WTC11 (cell line): Measurements from ENCODE around the gene YAP1. TPM values are rescaled to one million over a fixed set of nuclear protein-coding genes. Genes with fewer than 3 reads are reported as not detected.

Experiments
- ATAC-seq: fragments of 200-7000 bp; cut with Tn5 transposase; 2 replicates; pipeline ENCODE4 v1.10.0; 2021; ENCODE audit warnings: mild to moderate bottlenecking, moderate library complexity
- CTCF ChIA-PET: fragments of 300-600 bp; sonication (Branson Sonifier 250); formaldehyde crosslinking; loops from one replicate; lab custom pipeline; 2021; ENCODE audit warnings: antibody characterized with exemption; lab: Charles Lee
- POLR2A ChIA-PET: fragments of 350-600 bp; sonication (Branson Sonifier 250); formaldehyde crosslinking; loops from one replicate; lab custom pipeline; 2021; ENCODE audit warnings: antibody characterized with exemption; lab: Charles Lee
- DNase-seq: peaks from one replicate; pipeline ENCODE4 v3.0.0; 2021; ENCODE audit warnings: low spot score
- H3K27ac Mint-ChIP-seq: 2 replicates; pipeline ENCODE4 v1.8.0; 2021; ENCODE audit warnings: mixed read lengths
- H3K27me3 Mint-ChIP-seq: 2 replicates; pipeline ENCODE4 v1.8.0; 2021; ENCODE audit warnings: low read depth, mild to moderate bottlenecking, moderate library complexity, mixed read lengths
- H3K36me3 Mint-ChIP-seq: 2 replicates; pipeline ENCODE4 v1.8.0; 2021; ENCODE audit warnings: mixed read lengths
- H3K4me1 Mint-ChIP-seq: 2 replicates; pipeline ENCODE4 v1.8.0; 2022; ENCODE audit warnings: mixed read lengths
- H3K4me3 Mint-ChIP-seq: 2 replicates; pipeline ENCODE4 v1.8.0; 2021; ENCODE audit warnings: mild to moderate bottlenecking, moderate library complexity, mixed read lengths
- H3K9me3 Mint-ChIP-seq: 2 replicates; pipeline ENCODE4 v1.8.0; 2021; ENCODE audit warnings: mixed read lengths
- ARID4B ChIP-seq: sonication (generic); formaldehyde crosslinking; IDR thresholded peaks from 2 replicates; pipeline ENCODE4 v1.8.0; 2023; ENCODE audit warnings: missing genetic modification reagents, mild to moderate bottlenecking, borderline replicate concordance
- CBFB ChIP-seq: sonication (generic); formaldehyde crosslinking; IDR thresholded peaks from 2 replicates; pipeline ENCODE4 v1.8.1; 2022; ENCODE audit warnings: mild to moderate bottlenecking, low read depth, missing genetic modification reagents
- CDX4 ChIP-seq: fragments of 250-450 bp; sonication (Bioruptor Pico); IDR thresholded peaks from 2 replicates; pipeline ENCODE4 v1.9.0; 2021; ENCODE audit warnings: moderate library complexity, mild to moderate bottlenecking, inconsistent platforms, borderline replicate concordance
- CREB1 ChIP-seq: sonication (generic); formaldehyde crosslinking; IDR thresholded peaks from 2 replicates; pipeline ENCODE4 v1.8.0; 2023; ENCODE audit warnings: mild to moderate bottlenecking, missing genetic modification reagents
- FOXJ3 ChIP-seq: sonication (generic); formaldehyde crosslinking; IDR thresholded peaks from 2 replicates; pipeline ENCODE4 v1.9.0; 2021; ENCODE audit warnings: missing genetic modification reagents, mild to moderate bottlenecking, borderline replicate concordance
- GABPB1 ChIP-seq: sonication (generic); formaldehyde crosslinking; IDR thresholded peaks from 2 replicates; pipeline ENCODE4 v1.8.1; 2023; ENCODE audit warnings: mild to moderate bottlenecking, missing genetic modification reagents
- KAT7 ChIP-seq: sonication (generic); formaldehyde crosslinking; IDR thresholded peaks from 2 replicates; pipeline ENCODE4 v1.8.1; 2023; ENCODE audit warnings: missing genetic modification reagents, mild to moderate bottlenecking, borderline replicate concordance
- MAX ChIP-seq: sonication (generic); formaldehyde crosslinking; IDR thresholded peaks from 2 replicates; pipeline ENCODE4 v1.8.0; 2022; ENCODE audit warnings: mild to moderate bottlenecking, missing genetic modification reagents
- MYBL2 ChIP-seq: sonication (generic); formaldehyde crosslinking; IDR thresholded peaks from 2 replicates; pipeline ENCODE4 v1.8.1; 2023; ENCODE audit warnings: mild to moderate bottlenecking, moderate library complexity, missing genetic modification reagents
- NR1H2 ChIP-seq: sonication (generic); formaldehyde crosslinking; IDR thresholded peaks from 2 replicates; pipeline ENCODE4 v1.9.0; 2021; ENCODE audit warnings: mild to moderate bottlenecking, moderate library complexity, missing genetic modification reagents
- TEAD4 ChIP-seq: sonication (generic); formaldehyde crosslinking; IDR thresholded peaks from 2 replicates; pipeline ENCODE4 v1.8.0; 2022; ENCODE audit warnings: mild to moderate bottlenecking, missing genetic modification reagents
- USF1 ChIP-seq: sonication (generic); formaldehyde crosslinking; IDR thresholded peaks from 2 replicates; pipeline ENCODE4 v1.8.0; 2022; ENCODE audit warnings: mild to moderate bottlenecking, missing genetic modification reagents
- ZNF138 ChIP-seq: sonication (generic); formaldehyde crosslinking; conservative IDR thresholded peaks from 2 replicates; pipeline ENCODE4 v1.8.1; 2022; ENCODE audit warnings: mild to moderate bottlenecking, moderate library complexity, missing genetic modification reagents
- ZNF219 ChIP-seq: sonication (generic); formaldehyde crosslinking; IDR thresholded peaks from 2 replicates; pipeline ENCODE4 v1.8.0; 2023; ENCODE audit warnings: missing genetic modification reagents, mild to moderate bottlenecking, borderline replicate concordance
- ZNF263 ChIP-seq: sonication (generic); formaldehyde crosslinking; IDR thresholded peaks from 2 replicates; pipeline ENCODE4 v1.8.1; 2022; ENCODE audit warnings: low read depth, mild to moderate bottlenecking, moderate library complexity, missing genetic modification reagents
- ZNF671 ChIP-seq: fragments of 250-450 bp; sonication (Bioruptor Pico); IDR thresholded peaks from 2 replicates; pipeline ENCODE4 v1.8.0; 2021; ENCODE audit warnings: mild to moderate bottlenecking
- total RNA-seq: library from RNA; stranded (reverse); gene quantifications from 3 replicates; pipeline ENCODE4 v1.2.3, GENCODE V29; 2021
- TF ChIP-seq, protein P1 (sequence below): sonication (generic); formaldehyde crosslinking; IDR thresholded peaks from 2 replicates; pipeline ENCODE4 v1.8.0; 2023; ENCODE audit warnings: missing genetic modification reagents
- TF ChIP-seq, protein P2 (sequence below): sonication (generic); formaldehyde crosslinking; IDR thresholded peaks from 2 replicates; pipeline ENCODE4 v1.8.0; 2022; ENCODE audit warnings: mild to moderate bottlenecking, missing genetic modification reagents
- TF ChIP-seq, protein P3 (sequence below): sonication (generic); formaldehyde crosslinking; IDR thresholded peaks from 2 replicates; pipeline ENCODE4 v1.8.1; 2023; ENCODE audit warnings: mild to moderate bottlenecking, missing genetic modification reagents, borderline replicate concordance
- TF ChIP-seq, protein P4 (sequence below): sonication (generic); formaldehyde crosslinking; IDR thresholded peaks from 2 replicates; pipeline ENCODE4 v1.8.1; 2023; ENCODE audit warnings: mild to moderate bottlenecking, missing genetic modification reagents

Gene YAP1
- total RNA-seq, 1 experiment from 2014 or later: 88.7 TPM

GRCh38 chr11:102229510-102230123, 119.4 kb downstream of the YAP1 start (continued):
- TF ChIP-seq ARID4B: no peak
- TF ChIP-seq, protein P1, sequence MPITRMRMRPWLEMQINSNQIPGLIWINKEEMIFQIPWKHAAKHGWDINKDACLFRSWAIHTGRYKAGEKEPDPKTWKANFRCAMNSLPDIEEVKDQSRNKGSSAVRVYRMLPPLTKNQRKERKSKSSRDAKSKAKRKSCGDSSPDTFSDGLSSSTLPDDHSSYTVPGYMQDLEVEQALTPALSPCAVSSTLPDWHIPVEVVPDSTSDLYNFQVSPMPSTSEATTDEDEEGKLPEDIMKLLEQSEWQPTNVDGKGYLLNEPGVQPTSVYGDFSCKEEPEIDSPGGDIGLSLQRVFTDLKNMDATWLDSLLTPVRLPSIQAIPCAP (CRISPR knock-in tag): no peak
- TF ChIP-seq, all 79 proteins: peak for 0

- DNase-seq: no peak
- Mint-ChIP-seq H3K4me1 (peaks cover 27% of the 10 kb centered on the region), H3K9me3 (no peaks in the 10 kb centered on the region)
- no peak for ATAC-seq
- no peak for TF ChIP-seq NR1H2 (CRISPR knock-in tag)
- TF ChIP-seq ZNF671 (CRISPR knock-in tag): no peak
- TF ChIP-seq CDX4: no peak
- no peak for TF ChIP-seq ZNF219 (CRISPR knock-in tag)
- TF ChIP-seq, protein P2, sequence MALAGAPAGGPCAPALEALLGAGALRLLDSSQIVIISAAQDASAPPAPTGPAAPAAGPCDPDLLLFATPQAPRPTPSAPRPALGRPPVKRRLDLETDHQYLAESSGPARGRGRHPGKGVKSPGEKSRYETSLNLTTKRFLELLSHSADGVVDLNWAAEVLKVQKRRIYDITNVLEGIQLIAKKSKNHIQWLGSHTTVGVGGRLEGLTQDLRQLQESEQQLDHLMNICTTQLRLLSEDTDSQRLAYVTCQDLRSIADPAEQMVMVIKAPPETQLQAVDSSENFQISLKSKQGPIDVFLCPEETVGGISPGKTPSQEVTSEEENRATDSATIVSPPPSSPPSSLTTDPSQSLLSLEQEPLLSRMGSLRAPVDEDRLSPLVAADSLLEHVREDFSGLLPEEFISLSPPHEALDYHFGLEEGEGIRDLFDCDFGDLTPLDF (CRISPR knock-in tag): no peak
- TF ChIP-seq CBFB (CRISPR knock-in tag): no peak
- TF ChIP-seq TEAD4 (CRISPR knock-in tag): no peak
- no peak for TF ChIP-seq ZNF138 (CRISPR knock-in tag)
- TF ChIP-seq ZNF263 (CRISPR knock-in tag): no peak
- no peak for TF ChIP-seq GABPB1 (CRISPR knock-in tag)
- TF ChIP-seq CREB1 (CRISPR knock-in tag): no peak
- no peak for TF ChIP-seq KAT7 (CRISPR knock-in tag)
- TF ChIP-seq FOXJ3 (CRISPR knock-in tag): no peak
- TF ChIP-seq MYBL2 (CRISPR knock-in tag): no peak
- no peak for TF ChIP-seq MAX
- TF ChIP-seq, all 79 proteins: peak for 0
- Mint-ChIP-seq H3K27me3 (no peaks in the 10 kb centered on the region), H3K36me3 (peaks cover 18% of the 10 kb centered on the region), H3K27ac (no peak overlapping the region), H3K4me3 (no peak overlapping the region)
- ChIA-PET POLR2A (no interaction called here), CTCF (interaction anchor here (0.9 kb wide), 1 partner anchor 39 kb away, joined by 3 read pairs; no protein-coding TSS in a partner anchor)
These were observed 119.9 kb downstream of the YAP1 start for GRCh38 chr11:102230186-102230585.

- ATAC-seq (no peak), DNase-seq (no peak)
- peak overlapping the region; percentile 47; the same call in 1 of the 2 replicates for H3K27ac Mint-ChIP-seq
- H3K36me3 Mint-ChIP-seq: peaks cover 13% of the 10 kb centered on the region
- CTCF ChIA-PET: interaction anchor here (0.9 kb wide), 1 partner anchor 38 kb away, joined by 3 read pairs; no protein-coding TSS in a partner anchor
- no peaks in the 10 kb centered on the region for H3K9me3 Mint-ChIP-seq
- H3K4me3 Mint-ChIP-seq: no peak overlapping the region
- peaks cover 27% of the 10 kb centered on the region for H3K4me1 Mint-ChIP-seq
- POLR2A ChIA-PET: no interaction called here
- no peaks in the 10 kb centered on the region for H3K27me3 Mint-ChIP-seq
- TF ChIP-seq, protein P3, sequence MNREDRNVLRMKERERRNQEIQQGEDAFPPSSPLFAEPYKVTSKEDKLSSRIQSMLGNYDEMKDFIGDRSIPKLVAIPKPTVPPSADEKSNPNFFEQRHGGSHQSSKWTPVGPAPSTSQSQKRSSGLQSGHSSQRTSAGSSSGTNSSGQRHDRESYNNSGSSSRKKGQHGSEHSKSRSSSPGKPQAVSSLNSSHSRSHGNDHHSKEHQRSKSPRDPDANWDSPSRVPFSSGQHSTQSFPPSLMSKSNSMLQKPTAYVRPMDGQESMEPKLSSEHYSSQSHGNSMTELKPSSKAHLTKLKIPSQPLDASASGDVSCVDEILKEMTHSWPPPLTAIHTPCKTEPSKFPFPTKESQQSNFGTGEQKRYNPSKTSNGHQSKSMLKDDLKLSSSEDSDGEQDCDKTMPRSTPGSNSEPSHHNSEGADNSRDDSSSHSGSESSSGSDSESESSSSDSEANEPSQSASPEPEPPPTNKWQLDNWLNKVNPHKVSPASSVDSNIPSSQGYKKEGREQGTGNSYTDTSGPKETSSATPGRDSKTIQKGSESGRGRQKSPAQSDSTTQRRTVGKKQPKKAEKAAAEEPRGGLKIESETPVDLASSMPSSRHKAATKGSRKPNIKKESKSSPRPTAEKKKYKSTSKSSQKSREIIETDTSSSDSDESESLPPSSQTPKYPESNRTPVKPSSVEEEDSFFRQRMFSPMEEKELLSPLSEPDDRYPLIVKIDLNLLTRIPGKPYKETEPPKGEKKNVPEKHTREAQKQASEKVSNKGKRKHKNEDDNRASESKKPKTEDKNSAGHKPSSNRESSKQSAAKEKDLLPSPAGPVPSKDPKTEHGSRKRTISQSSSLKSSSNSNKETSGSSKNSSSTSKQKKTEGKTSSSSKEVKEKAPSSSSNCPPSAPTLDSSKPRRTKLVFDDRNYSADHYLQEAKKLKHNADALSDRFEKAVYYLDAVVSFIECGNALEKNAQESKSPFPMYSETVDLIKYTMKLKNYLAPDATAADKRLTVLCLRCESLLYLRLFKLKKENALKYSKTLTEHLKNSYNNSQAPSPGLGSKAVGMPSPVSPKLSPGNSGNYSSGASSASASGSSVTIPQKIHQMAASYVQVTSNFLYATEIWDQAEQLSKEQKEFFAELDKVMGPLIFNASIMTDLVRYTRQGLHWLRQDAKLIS (CRISPR knock-in tag): no peak
- TF ChIP-seq USF1 (CRISPR knock-in tag): no peak
- TF ChIP-seq, protein P4, sequence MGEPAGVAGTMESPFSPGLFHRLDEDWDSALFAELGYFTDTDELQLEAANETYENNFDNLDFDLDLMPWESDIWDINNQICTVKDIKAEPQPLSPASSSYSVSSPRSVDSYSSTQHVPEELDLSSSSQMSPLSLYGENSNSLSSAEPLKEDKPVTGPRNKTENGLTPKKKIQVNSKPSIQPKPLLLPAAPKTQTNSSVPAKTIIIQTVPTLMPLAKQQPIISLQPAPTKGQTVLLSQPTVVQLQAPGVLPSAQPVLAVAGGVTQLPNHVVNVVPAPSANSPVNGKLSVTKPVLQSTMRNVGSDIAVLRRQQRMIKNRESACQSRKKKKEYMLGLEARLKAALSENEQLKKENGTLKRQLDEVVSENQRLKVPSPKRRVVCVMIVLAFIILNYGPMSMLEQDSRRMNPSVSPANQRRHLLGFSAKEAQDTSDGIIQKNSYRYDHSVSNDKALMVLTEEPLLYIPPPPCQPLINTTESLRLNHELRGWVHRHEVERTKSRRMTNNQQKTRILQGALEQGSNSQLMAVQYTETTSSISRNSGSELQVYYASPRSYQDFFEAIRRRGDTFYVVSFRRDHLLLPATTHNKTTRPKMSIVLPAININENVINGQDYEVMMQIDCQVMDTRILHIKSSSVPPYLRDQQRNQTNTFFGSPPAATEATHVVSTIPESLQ: no peak
These were observed 120.7 kb downstream of the YAP1 start for GRCh38 chr11:102230911-102231310.
